Measurements from ENCODE around the gene ENKD1.

The ENKD1 gene

DNA sequence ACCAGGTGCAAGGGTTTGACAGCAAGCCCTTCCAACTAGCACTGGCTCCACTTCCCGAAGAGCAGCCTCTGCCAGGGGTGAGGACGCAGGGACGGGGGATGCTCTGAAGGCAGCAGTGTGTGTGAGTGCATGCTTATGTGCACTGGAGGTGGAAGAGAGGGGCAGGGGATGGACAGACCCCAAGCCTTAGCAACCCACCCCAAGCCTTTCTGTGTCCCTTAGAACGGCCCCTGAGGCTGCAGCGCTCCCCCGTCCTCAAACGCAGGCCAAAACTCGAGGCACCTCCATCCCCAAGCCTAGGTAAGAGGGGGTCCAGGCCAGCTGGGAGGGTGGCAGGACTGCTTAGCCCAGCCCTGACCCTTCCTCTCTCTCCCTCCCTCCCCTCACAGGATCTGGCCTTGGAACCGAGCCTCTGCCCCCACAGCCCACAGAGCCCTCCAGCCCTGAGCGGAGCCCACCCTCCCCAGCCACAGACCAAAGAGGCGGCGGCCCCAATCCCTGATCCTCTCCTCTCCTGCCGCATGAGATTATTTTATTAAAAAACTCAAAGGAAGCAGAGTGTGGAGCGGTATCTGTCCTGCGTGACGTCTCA, 9.4 kb downstream of the ENKD1 start:
- no peak overlapping the region for H3K4me3 ChIP-seq (ENCODE audit: low read length)
- peaks cover 24% of the 10 kb centered on the region for H3K4me1 ChIP-seq (ENCODE audit: control insufficient read depth, low read length)
- H3K4me2 ChIP-seq (ENCODE audit: low read length) = peak overlapping the region; percentile 2; the same call in 1 of the 2 replicates
- H3F3A ChIP-seq (ENCODE audit: control insufficient read depth, insufficient read depth) = peaks cover 3% of the 10 kb centered on the region; the same call in 1 of the 2 replicates
- H3K27ac ChIP-seq (ENCODE audit: low read depth, low read length) = no peak overlapping the region
- H4K20me1 ChIP-seq (ENCODE audit: control insufficient read depth, insufficient read depth, low read depth, low read length) = peaks cover 4% of the 10 kb centered on the region; the same call in 1 of the 2 replicates
- no peaks in the 10 kb centered on the region for H3K27me3 ChIP-seq (ENCODE audit: control insufficient read depth, low read length)
- H3K36me3 ChIP-seq (ENCODE audit: control insufficient read depth, low read length) = peaks cover 65% of the 10 kb centered on the region
- H3K79me2 ChIP-seq (ENCODE audit: control insufficient read depth, low read length) = peaks cover 29% of the 10 kb centered on the region
- no peaks in the 10 kb centered on the region for H3K9me3 ChIP-seq (ENCODE audit: control insufficient read depth, insufficient read depth, low read length)
- TF ChIP-seq, protein P1, sequence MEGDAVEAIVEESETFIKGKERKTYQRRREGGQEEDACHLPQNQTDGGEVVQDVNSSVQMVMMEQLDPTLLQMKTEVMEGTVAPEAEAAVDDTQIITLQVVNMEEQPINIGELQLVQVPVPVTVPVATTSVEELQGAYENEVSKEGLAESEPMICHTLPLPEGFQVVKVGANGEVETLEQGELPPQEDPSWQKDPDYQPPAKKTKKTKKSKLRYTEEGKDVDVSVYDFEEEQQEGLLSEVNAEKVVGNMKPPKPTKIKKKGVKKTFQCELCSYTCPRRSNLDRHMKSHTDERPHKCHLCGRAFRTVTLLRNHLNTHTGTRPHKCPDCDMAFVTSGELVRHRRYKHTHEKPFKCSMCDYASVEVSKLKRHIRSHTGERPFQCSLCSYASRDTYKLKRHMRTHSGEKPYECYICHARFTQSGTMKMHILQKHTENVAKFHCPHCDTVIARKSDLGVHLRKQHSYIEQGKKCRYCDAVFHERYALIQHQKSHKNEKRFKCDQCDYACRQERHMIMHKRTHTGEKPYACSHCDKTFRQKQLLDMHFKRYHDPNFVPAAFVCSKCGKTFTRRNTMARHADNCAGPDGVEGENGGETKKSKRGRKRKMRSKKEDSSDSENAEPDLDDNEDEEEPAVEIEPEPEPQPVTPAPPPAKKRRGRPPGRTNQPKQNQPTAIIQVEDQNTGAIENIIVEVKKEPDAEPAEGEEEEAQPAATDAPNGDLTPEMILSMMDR (IDR thresholded peaks at IDR 0.05; ENCODE audit: low read depth, low read length, poor library complexity, severe bottlenecking) = no peak
- no peak for TF ChIP-seq EZH2phosphoT487 (IDR thresholded peaks at IDR 0.05; ENCODE audit: borderline replicate concordance, low read length)
- H3K9me2 ChIP-seq (replicated peaks; ENCODE audit: control insufficient read depth, low read length) = no peaks in the 10 kb centered on the region

DNA sequence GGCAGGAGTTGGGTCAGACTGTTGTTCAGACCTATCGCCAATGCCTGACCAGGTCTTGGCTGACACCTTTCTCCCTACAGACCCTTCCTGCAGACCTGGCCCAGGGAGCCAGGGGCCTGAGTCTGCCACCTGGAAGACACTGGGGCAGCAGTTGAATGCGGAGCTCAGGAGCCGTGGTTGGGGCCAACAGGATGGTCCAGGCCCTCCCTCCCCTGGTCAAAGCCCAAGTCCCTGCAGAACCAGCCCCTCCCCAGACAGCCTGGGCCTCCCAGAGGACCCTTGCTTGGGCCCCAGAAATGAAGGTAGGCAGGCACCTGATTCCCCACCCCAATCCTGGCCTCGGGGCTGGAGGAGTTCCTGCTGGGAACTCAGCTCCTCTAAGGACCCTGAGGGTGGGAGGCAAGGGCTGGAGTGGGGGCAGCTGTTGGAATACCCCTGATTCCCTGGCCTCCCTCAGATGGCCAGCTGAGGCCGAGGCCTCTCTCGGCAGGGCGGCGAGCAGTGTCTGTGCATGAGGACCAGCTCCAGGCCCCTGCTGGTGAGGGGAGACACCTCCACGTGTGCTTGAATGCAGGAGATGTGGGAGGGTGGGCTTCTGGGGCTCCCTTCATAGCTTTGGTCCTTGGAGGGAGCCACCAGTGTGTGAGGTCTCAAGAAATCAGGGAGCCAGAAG, 10.1 kb downstream of the ENKD1 start:
- Histone ChIP-seq H3F3A (ENCODE audit: control insufficient read depth, insufficient read depth) (peaks cover 3% of the 10 kb centered on the region; the same call in 1 of the 2 replicates), H3K79me2 (ENCODE audit: control insufficient read depth, low read length) (peaks cover 28% of the 10 kb centered on the region), H3K9me2 (replicated peaks; ENCODE audit: control insufficient read depth, low read length) (no peaks in the 10 kb centered on the region), H4K20me1 (ENCODE audit: control insufficient read depth, insufficient read depth, low read depth, low read length) (peaks cover 4% of the 10 kb centered on the region; the same call in 1 of the 2 replicates), H3K36me3 (ENCODE audit: control insufficient read depth, low read length) (peaks cover 68% of the 10 kb centered on the region), H3K4me1 (ENCODE audit: control insufficient read depth, low read length) (peaks cover 18% of the 10 kb centered on the region), H3K4me2 (ENCODE audit: low read length) (no peak overlapping the region), H3K27me3 (ENCODE audit: control insufficient read depth, low read length) (no peaks in the 10 kb centered on the region), H3K4me3 (ENCODE audit: low read length) (no peak overlapping the region), H3K27ac (ENCODE audit: low read depth, low read length) (no peak overlapping the region), H3K9me3 (ENCODE audit: control insufficient read depth, insufficient read depth, low read length) (no peaks in the 10 kb centered on the region)
- TF ChIP-seq EZH2phosphoT487 (IDR thresholded peaks at IDR 0.05; ENCODE audit: borderline replicate concordance, low read length) = no peak
- TF ChIP-seq, protein P1 (IDR thresholded peaks at IDR 0.05; ENCODE audit: low read depth, low read length, poor library complexity, severe bottlenecking) = no peak

DNA sequence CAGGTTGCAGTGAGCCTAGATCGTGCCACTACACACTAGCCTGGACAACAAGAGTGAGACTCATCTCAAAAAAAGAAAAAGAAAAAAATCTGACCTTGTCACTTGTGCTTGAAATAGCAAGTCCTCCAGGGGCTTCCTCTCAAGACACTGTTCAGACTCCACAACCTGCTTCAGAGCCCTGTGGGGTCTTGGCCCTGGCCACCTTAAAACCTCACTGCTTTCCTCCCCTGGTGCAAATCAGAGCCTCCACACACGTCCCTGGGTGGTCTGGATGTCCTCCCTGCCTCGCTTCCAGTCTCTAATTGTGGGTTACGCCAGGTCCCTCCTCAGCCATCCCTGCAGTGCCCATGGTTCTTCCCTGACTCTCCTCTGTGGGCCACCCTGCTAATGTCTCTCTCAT, 11.2 kb downstream of the ENKD1 start:
- Histone ChIP-seq H3K4me2 (ENCODE audit: low read length) (no peak overlapping the region), H3K27me3 (ENCODE audit: control insufficient read depth, low read length) (no peaks in the 10 kb centered on the region), H3K4me3 (ENCODE audit: low read length) (no peak overlapping the region), H4K20me1 (ENCODE audit: control insufficient read depth, insufficient read depth, low read depth, low read length) (peaks cover 4% of the 10 kb centered on the region; the same call in 1 of the 2 replicates), H3K4me1 (ENCODE audit: control insufficient read depth, low read length) (peaks cover 13% of the 10 kb centered on the region), H3F3A (ENCODE audit: control insufficient read depth, insufficient read depth) (peaks cover 3% of the 10 kb centered on the region; the same call in 1 of the 2 replicates), H3K9me3 (ENCODE audit: control insufficient read depth, insufficient read depth, low read length) (no peaks in the 10 kb centered on the region), H3K9me2 (replicated peaks; ENCODE audit: control insufficient read depth, low read length) (no peaks in the 10 kb centered on the region), H3K27ac (ENCODE audit: low read depth, low read length) (no peak overlapping the region), H3K79me2 (ENCODE audit: control insufficient read depth, low read length) (peaks cover 22% of the 10 kb centered on the region), H3K36me3 (ENCODE audit: control insufficient read depth, low read length) (peaks cover 77% of the 10 kb centered on the region)
- no peak for TF ChIP-seq EZH2phosphoT487 (IDR thresholded peaks at IDR 0.05; ENCODE audit: borderline replicate concordance, low read length)
- TF ChIP-seq, protein P1 (IDR thresholded peaks at IDR 0.05; ENCODE audit: low read depth, low read length, poor library complexity, severe bottlenecking) = no peak

All from DOHH2 (cell line).